NCI-H510A (cell line): ENCODE measurements around the gene GRIN2A.

Source experiments
- DNase-seq: peaks from one replicate; lab custom pipeline; 2025; lab: John Stamatoyannopoulos, UW

GRIN2A gene

GRCh38 chr16:9757687-9758086, 424.5 kb downstream of the GRIN2A start:
- DNase-seq = no peak

GRCh38 chr16:9756434-9756833, 425.8 kb downstream of the GRIN2A start:
- no peak for DNase-seq

- no peak for DNase-seq
Measured at GRCh38 chr16:9755081-9755480, 427.1 kb downstream of the GRIN2A start.

GRCh38 chr16:9741776-9742175, 440.5 kb downstream of the GRIN2A start:
- DNase-seq = no peak

- DNase-seq = no peak
Measured at GRCh38 chr16:9739301-9739700, 442.9 kb downstream of the GRIN2A start.

GRCh38 chr16:9738690-9739089, 443.5 kb downstream of the GRIN2A start:
- DNase-seq = no peak

- DNase-seq = no peak
Measured at GRCh38 chr16:9736547-9736946, 445.7 kb downstream of the GRIN2A start.

GRCh38 chr16:9723136-9723535, 459.1 kb downstream of the GRIN2A start:
- no peak for DNase-seq

GRCh38 chr16:9713907-9714306, 468.3 kb downstream of the GRIN2A start:
- no peak for DNase-seq

GRCh38 chr16:9713156-9713555, 469.1 kb downstream of the GRIN2A start:
- DNase-seq = no peak

- DNase-seq = no peak
Measured at GRCh38 chr16:9708972-9709620, 473.1 kb downstream of the GRIN2A start.

- DNase-seq = no peak
Measured at GRCh38 chr16:9706217-9706836, 475.9 kb downstream of the GRIN2A start.

GRCh38 chr16:9703731-9704130, 478.5 kb downstream of the GRIN2A start:
- no peak for DNase-seq
